Type B pancreatic cell (in vitro differentiated cells): ENCODE data around the gene TNFRSF8. TPM values are rescaled to one million over a fixed set of nuclear protein-coding genes. Genes with fewer than 3 reads are reported as not detected.
A peak's percentile ranks its signal among the peaks of the same experiment; 100 is the strongest.

ENCODE experiments used
- DNase-seq: peaks from one replicate; pipeline ENCODE4 v3.0.0; 2021; ENCODE audit warnings: mixed read lengths; ENCODE audit not compliant: unreplicated experiment; ENCODE audit errors: extremely low spot score
- H3K27ac Mint-ChIP-seq: 2 replicates; pipeline ENCODE4 v1.8.0; 2021; ENCODE audit warnings: mild to moderate bottlenecking, mixed read lengths
- H3K27me3 Mint-ChIP-seq: 2 replicates; pipeline ENCODE4 v1.8.0; 2021; ENCODE audit warnings: mixed read lengths
- H3K36me3 Mint-ChIP-seq: 2 replicates; pipeline ENCODE4 v1.8.0; 2021; ENCODE audit warnings: mixed read lengths
- H3K4me1 Mint-ChIP-seq: one replicate; pipeline ENCODE4 v1.8.0; 2021; ENCODE audit warnings: mixed read lengths; ENCODE audit not compliant: unreplicated experiment
- H3K4me3 Mint-ChIP-seq: 2 replicates; pipeline ENCODE4 v1.8.0; 2021; ENCODE audit warnings: mild to moderate bottlenecking, mixed read lengths
- H3K9me3 Mint-ChIP-seq: 2 replicates; pipeline ENCODE4 v1.8.0; 2021; ENCODE audit warnings: mixed read lengths
- CTCF ChIP-seq: fragments of 200-600 bp; sonication (generic); conservative IDR thresholded peaks from 2 replicates; pipeline ENCODE4 v1.5.0; 2021; ENCODE audit warnings: antibody characterized with exemption, mild to moderate bottlenecking
- total RNA-seq: library from RNA; stranded (reverse); gene quantifications from 2 replicates; pipeline ENCODE4 v1.2.1, GENCODE V29; 2021; ENCODE audit warnings: low replicate concordance

TNFRSF8 gene
- total RNA-seq, 1 donor from 2014 or later = 0.07 TPM

GRCh38 chr1:12051361-12051760, 11.7 kb upstream of the TNFRSF8 start:
- H3K9me3 Mint-ChIP-seq = no peaks in the 10 kb centered on the region
- no peaks in the 10 kb centered on the region for H3K36me3 Mint-ChIP-seq
- no peak overlapping the region for H3K4me3 Mint-ChIP-seq
- peaks cover 18% of the 10 kb centered on the region for H3K4me1 Mint-ChIP-seq
- no peak for DNase-seq
- H3K27ac Mint-ChIP-seq = no peak overlapping the region
- TF ChIP-seq CTCF = no peak
- H3K27me3 Mint-ChIP-seq = no peaks in the 10 kb centered on the region

- Mint-ChIP-seq H3K4me3 (peak overlapping the region; percentile 39), H3K27me3 (no peaks in the 10 kb centered on the region), H3K4me1 (peaks cover 18% of the 10 kb centered on the region), H3K27ac (peak overlapping the region; percentile 50), H3K9me3 (no peaks in the 10 kb centered on the region), H3K36me3 (no peaks in the 10 kb centered on the region)
- DNase-seq = no peak
- TF ChIP-seq CTCF = no peak
Observed at GRCh38 chr1:12052008-12052573, 11.0 kb upstream of the TNFRSF8 start.

DNA sequence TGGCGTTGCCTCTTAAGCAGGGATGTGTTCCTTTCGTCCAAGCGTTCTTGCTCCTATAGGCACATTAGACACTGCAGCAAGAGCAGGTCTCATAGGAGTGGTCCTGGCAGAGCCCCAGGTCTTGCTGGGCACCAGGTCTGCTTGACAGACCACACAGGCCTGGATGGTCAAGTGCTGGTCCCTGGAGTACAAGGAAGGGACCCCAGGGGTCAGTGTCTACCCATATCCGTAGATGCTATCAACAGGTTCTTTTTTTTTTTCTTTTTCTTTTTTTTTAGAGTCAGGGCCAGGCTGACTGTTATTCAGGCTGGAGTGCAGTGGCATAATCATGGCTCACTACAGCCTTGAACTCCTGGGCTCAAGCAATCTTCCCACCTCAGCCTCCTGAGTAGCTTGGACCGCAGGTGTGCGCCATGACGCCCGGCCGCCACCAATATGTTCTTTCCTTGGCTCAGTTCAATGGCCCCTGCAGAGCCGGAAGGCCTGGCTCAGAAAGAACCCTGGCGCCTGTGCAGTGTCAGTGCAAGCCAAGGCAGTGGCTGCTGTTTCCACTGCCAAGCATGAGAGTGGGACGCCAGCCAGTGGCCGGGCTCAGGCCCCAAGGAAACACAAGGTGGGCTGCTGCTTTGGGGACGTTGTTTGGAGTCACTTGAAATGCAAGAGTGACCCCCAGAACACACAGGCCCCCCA, 10.0 kb upstream of the TNFRSF8 start:
- Mint-ChIP-seq H3K9me3 (no peaks in the 10 kb centered on the region), H3K27ac (no peak overlapping the region), H3K4me1 (peaks cover 18% of the 10 kb centered on the region), H3K27me3 (no peaks in the 10 kb centered on the region), H3K4me3 (no peak overlapping the region), H3K36me3 (no peaks in the 10 kb centered on the region)
- peak; percentile 37 for TF ChIP-seq CTCF
- DNase-seq = no peak

GRCh38 chr1:12053752-12054548, 9.2 kb upstream of the TNFRSF8 start:
- H3K36me3 Mint-ChIP-seq = no peaks in the 10 kb centered on the region
- H3K4me1 Mint-ChIP-seq = peaks cover 18% of the 10 kb centered on the region
- H3K4me3 Mint-ChIP-seq = no peak overlapping the region
- no peak overlapping the region for H3K27ac Mint-ChIP-seq
- H3K27me3 Mint-ChIP-seq = peaks cover 3% of the 10 kb centered on the region
- DNase-seq = no peak
- no peaks in the 10 kb centered on the region for H3K9me3 Mint-ChIP-seq
- TF ChIP-seq CTCF = no peak

- H3K9me3 Mint-ChIP-seq = no peaks in the 10 kb centered on the region
- H3K36me3 Mint-ChIP-seq = no peaks in the 10 kb centered on the region
- TF ChIP-seq CTCF = no peak
- H3K27me3 Mint-ChIP-seq = peaks cover 12% of the 10 kb centered on the region
- H3K27ac Mint-ChIP-seq = no peak overlapping the region
- H3K4me1 Mint-ChIP-seq = peaks cover 18% of the 10 kb centered on the region
- H3K4me3 Mint-ChIP-seq = no peak overlapping the region
- no peak for DNase-seq
Observed at GRCh38 chr1:12055259-12055658, 7.8 kb upstream of the TNFRSF8 start.
